Measurements from ENCODE around the gene PLXNA3.

The PLXNA3 gene

GRCh38 chrX:154436374-154436982, 21.6 kb upstream of the PLXNA3 start:
- FAIRE-seq = no peak

- no peak for FAIRE-seq
These were observed 20.9 kb upstream of the PLXNA3 start, which contains the start of gene GDI1 for GRCh38 chrX:154436983-154437752. TSS of gene GDI1 (plus strand) at chrX:154437154. CDS start at chrX:154437255, 101 bp downstream.

DNA sequence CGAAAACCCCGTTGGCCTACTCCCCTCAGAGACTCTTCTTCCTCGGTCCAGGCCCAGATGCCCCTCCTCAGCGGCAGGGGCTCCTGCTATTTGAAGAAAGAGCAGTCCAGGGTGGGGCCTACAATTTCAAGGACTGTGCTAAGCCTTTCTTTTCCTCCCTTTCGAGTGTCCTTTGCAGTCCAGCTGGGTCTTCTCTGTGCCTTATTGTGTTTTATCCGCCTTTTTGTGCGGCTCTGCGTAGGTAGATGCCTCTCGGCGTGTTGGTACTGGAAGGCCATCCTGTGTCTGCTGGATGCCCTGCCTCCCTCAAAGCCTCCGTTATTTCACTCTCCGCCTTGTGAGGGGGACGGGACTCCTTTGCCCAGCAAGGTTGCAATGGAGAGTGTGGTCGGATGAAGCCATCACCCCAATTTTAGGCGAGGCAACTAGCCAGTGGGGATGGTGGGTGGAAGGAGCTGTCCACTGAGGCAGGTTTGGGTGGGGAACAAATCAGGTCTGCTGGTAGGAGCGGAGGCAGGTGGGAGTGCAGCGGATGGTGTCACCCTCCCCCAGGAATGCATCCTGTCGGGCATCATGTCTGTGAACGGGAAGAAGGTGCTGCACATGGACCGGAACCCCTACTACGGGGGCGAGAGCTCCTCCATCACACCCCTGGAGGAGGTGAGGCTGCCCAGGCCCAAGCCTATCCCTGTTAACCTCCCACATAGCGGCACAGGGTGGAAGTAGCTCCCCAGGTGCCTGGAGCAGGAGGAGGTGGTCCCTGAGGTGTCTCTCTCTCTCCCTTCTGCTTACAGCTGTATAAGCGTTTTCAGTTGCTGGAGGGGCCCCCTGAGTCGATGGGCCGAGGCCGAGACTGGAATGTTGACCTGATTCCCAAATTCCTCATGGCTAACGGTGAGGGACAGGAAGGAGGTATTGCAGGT, 19.8 kb upstream of the PLXNA3 start:
- FAIRE-seq = no peak

DNA sequence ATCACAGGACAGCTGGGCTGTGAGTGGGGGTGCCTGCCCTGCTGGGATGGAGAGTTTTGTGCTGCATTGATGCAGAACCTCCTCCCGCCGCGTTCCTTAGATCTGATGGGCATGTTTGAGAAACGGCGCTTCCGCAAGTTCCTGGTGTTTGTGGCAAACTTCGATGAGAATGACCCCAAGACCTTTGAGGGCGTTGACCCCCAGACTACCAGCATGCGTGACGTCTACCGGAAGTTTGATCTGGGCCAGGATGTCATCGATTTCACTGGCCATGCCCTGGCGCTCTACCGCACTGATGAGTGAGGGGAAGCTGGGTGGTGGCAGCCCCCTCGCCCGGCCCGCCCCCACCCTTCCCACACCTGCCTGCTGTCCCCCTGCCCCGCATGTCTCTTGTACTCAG, 18.2 kb upstream of the PLXNA3 start:
- FAIRE-seq = no peak

DNA sequence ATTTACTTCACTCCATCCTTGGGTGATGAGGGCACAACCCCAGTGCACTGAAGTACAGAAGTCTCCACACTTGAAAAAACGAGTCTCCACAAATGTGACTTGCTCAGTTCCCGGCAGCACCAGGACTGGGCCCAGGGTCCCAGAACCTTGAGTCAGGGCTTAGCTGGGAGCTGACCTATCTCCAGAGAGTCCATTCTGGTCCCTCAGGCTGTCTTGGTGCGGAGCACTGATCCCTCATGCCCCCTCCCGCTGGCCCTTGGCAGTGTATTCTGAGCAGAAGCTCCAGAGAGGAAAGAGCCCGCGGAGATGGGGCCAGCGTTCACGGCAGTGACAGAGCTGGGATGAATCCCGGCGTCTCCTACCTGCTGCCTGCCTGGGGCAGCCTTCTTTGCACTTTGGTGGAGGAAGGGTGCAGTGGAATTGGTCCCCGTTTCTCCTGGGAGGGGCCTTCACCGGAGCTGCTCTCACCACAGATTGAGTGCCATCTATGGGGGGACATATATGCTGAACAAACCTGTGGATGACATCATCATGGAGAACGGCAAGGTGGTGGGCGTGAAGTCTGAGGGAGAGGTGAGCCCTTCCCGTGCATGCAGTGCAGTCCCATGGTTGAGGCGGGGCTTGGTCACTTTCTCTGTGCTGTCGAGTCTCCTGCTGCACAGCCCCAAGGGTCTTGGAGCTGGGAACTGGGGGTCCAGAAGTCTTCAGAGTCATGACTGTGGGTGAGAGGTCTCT, 17.3 kb upstream of the PLXNA3 start:
- no peak for FAIRE-seq

DNA sequence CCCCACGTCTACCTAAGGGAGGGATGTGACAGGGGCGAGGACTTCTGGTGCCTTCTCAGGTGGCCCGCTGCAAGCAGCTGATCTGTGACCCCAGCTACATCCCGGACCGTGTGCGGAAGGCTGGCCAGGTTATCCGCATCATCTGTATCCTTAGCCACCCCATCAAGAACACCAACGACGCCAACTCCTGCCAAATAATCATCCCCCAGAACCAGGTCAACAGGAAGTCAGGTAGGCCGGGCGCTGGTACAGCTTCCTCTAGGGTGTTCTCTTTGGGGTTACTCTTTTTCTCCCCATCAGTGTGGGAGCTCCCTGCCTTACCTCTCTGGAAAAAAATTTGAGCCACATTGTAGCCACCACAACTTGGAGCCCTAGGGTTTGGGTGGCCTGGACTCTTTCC, 16.5 kb upstream of the PLXNA3 start:
- no peak for FAIRE-seq

DNA sequence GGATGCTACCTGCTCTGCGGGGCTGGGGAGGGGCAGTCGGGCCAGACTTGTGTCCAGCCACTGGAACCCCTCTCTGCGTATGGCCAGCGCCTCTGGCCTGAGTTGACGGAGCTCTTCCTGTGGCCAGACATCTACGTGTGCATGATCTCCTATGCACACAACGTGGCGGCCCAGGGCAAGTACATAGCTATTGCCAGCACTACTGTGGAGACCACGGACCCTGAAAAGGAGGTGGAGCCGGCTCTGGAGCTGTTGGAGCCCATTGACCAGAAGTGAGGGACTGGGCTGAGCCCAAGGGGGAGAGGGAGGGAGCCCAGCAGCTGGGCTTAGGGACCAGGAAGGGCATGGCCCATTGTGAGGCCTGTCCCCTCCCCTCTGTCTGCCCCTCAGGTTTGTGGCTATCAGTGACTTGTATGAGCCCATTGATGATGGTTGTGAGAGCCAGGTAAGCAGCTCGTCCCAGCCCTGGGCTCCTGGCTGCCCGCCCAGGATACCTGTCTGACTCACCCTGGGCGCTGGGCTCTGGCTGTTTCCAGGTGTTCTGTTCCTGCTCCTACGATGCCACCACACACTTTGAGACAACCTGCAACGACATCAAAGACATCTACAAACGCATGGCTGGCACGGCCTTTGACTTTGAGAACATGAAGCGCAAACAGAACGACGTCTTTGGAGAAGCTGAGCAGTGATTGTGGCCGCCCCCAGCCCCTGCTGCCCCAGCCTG, 15.9 kb upstream of the PLXNA3 start:
- no peak for FAIRE-seq

DNA sequence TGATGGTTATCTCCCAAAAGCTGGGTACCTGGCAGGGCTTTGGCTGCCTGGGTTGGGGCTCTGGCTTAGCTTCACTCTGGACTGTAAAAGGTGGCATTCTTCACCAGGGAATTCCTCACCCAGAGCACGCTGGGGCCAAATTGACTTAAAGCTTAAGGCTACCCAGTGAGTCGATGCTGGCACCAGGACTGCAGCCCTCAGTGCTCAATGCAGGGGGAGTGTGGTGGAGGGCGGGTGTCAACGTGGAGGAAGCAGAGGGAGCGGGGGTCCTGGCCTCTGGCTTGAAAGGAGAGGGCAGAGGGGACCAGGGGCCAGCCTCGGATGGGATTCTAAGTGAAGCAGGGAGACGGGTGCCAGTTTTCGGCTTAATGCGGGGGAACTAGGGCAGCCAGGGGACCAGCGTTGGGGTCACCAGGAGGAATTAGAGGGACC, 14.6 kb upstream of the PLXNA3 start:
- no peak for FAIRE-seq

DNA sequence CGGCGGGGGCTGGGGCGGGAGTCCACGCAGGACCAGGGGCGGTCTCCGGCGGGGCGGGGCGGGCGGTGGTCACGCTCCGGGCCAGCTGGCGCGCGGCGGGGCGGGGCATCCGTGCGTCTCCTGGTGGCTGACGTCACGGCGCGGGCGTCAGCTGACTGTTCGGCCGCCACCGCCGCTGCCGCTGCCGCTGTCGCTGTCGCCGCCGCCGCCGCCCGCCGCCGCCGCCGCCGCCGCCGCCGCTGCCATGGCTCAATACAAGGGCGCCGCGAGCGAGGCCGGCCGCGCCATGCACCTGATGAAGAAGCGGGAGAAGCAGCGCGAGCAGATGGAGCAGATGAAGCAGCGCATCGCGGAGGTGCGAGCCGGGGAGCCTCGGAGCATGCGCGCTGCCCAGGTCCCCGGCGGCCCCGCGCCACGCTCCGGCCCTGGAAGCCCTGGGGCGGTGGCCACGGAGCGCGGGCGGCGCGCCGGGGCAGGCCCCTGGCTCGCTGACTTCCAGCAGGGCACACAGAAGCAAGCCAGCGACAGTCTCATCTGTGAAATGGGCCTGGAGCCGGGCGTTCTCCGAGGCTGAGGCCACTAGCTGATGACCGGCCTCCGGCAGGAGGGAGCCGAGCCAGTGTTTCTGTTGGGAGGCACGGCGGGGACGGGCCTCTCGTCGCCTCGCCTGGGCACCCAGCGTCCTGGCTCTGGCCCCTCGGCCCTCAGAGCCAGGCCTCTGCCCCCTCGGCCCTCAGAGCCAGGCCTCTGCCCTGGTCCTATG, 13.9 kb upstream of the PLXNA3 start, which contains the start of gene FAM50A:
Gene FAM50A (plus strand): TSS at position 150 of the 763 bp plus-strand sequence. CDS start 95 bp downstream, at position 245.
- FAIRE-seq = no peak

DNA sequence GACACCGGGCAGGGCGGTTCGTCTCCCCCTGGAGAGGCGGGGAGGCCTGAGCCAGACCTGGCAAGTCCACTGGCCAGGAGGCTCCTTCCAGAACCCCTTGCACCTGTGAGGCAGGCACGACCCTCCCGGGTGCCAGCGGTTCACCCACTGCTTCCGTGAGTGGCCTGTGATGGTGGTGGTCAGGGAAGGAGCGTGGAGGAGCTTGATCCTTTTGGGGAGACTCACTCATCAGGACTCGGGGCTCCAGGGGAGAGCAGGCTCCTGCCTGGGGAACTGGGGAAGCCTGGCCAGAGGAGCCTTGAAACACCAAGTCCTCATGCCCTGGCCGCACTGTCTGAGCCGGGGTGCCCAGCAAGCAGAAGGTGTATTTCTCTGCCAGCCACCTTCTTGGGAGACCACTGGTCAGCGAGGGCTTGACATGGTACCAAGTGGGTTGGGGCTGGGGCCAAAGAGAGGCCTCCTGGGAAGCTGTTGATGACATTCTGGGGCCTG, 13.3 kb upstream of the PLXNA3 start:
- no peak for FAIRE-seq

DNA sequence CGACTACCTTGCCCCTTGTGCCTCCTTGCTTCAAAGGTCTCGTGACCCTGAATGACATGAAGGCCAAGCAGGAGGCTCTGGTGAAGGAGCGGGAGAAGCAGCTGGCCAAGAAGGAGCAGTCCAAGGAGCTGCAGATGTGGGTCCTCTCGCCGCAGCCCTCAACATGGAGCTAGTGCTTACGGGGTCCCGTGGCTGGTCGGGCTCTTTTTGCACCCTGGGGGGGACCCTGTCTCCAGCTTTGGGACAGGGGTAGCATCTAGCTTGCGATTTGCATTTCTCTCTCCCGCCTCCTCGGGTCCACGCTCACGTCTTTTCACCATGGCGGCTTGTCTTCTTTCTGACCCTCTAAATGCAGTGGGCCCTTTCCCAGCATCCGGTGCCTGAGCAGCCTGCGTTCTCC, 12.3 kb upstream of the PLXNA3 start:
- FAIRE-seq = no peak

- no peak for FAIRE-seq
These were observed 11.7 kb upstream of the PLXNA3 start for GRCh38 chrX:154446430-154446829.

GRCh38 chrX:154448484-154448883, 9.6 kb upstream of the PLXNA3 start:
- FAIRE-seq = no peak

DNA sequence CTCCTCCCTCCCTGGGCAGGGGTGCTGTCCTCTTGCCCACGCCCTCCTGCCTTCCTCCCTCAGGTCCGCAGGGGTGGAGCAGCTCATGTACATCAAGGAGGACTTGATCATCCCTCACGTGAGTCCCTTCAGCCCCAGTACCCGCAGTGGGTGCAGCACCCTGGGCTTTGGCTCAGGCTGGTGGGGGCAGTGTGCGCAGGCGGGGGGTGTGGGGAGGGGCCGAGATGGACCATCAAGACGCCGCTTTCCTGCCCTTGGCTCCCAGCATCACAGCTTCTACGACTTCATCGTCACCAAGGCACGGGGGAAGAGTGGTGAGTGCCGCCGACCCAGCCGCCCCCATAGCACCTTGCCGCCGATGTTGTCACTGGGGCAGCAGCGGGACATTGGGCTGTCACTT, 8.5 kb upstream of the PLXNA3 start:
- FAIRE-seq = no peak

DNA sequence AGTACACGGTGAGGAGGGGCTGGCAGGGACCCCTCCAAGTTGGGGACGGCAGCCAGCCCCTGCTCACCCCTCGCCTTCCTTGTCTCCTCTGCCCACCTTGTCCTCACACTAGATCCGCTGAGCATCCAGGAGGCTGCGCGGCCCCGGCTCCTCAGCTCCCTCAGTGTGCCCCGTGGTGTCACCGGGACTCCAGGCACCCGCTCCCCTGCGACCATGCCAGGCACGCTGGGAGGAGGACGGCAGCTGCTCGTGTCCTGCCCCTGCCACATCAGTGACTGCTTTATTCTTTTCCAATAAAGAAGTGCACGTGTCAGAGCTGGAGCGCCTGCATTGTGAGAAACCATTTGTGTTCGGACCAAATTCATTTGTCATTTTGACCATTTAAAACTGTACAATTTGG, 7.8 kb upstream of the PLXNA3 start:
- no peak for FAIRE-seq

DNA sequence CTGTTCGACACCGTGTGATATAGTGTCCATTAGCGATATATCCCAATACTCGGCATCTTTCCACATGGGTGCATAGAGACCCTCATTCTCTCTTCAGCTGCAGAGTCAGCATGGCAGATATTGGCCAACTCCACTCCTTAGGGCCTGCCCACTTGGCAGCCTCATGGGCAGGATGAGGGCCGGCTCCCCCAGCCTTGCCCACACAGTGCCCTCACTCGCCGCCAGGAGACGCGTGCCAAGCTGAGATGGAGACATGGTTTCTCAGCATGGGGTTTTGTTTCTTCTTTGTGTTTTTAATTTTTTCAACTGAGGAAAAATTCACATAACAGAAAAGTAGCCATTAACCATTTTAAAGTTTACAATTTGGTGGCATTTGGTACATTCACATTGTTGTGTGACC, 5.3 kb upstream of the PLXNA3 start:
- FAIRE-seq = no peak

DNA sequence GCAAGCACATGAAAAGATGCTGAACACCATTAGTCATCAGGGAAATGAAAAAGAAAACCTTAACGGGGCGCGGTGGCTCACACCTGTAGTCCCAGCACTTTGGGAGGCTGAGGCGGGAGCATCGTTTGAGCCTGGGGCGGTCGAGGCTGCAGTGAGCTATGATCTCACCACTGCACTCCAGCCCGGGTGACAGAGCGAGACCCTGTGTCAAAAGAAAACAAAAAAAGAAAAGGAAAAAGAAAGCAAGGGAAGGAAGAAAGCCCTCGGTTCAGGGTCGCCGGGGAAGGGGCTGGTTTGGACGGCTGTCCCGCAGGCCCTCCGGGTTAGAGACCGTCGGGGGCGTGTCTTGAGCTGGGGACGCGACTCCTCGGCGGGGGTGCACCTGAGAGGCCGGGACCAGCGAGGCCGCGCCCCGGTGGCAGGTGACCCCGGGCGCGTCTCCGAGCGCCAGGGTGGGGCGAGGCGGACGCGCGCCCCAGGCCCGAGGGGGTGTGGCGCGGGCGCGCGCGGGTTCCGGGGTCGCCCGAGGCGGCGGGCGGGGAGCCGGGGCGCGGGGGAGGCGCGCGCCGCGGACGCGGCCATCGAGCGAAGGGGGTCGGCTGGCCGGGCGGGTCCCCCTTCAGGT, 478 bp upstream of the PLXNA3 start:
- no peak for FAIRE-seq

GRCh38 chrX:154458954-154459778, 1.1 kb downstream of the PLXNA3 start:
- FAIRE-seq = no peak

DNA sequence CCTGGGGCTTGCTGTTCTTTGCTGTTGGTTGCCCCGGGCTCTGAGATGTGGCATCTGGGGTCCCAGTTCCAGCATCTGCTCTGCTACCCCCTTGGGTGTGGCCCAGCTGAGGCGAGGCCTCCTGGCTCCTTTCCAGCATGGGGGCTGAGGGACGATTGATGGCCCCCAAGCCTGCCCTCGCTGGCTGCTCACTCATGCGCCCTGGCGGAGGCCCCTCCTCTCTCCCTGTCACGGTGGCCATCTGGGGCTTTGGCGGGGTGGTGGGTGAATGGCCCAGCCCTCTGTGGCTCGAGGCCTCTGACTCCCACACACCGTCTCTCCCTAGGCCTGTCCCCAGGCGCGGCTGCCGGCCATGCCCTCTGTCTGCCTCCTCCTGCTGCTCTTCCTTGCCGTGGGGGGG, 1.8 kb downstream of the PLXNA3 start:
- no peak for FAIRE-seq

DNA sequence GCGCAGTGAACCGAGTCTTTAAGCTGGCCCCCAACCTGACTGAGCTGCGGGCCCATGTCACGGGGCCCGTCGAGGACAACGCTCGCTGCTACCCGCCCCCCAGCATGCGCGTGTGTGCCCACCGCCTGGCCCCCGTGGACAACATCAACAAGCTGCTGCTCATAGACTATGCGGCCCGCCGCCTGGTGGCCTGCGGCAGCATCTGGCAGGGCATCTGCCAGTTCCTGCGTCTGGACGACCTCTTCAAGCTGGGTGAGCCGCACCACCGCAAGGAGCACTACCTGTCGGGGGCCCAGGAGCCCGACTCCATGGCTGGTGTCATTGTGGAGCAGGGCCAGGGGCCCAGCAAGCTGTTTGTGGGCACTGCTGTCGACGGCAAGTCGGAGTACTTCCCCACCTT, 2.2 kb downstream of the PLXNA3 start:
- no peak for FAIRE-seq

All from A204.1 (cell line).